NCI-H2227 (cell line): ENCODE data around the gene TRAF1.

Source experiments
- DNase-seq: peaks from one replicate; lab custom pipeline; 2025; ENCODE audit not compliant: unreplicated experiment; lab: John Stamatoyannopoulos, UW

The TRAF1 gene

DNA sequence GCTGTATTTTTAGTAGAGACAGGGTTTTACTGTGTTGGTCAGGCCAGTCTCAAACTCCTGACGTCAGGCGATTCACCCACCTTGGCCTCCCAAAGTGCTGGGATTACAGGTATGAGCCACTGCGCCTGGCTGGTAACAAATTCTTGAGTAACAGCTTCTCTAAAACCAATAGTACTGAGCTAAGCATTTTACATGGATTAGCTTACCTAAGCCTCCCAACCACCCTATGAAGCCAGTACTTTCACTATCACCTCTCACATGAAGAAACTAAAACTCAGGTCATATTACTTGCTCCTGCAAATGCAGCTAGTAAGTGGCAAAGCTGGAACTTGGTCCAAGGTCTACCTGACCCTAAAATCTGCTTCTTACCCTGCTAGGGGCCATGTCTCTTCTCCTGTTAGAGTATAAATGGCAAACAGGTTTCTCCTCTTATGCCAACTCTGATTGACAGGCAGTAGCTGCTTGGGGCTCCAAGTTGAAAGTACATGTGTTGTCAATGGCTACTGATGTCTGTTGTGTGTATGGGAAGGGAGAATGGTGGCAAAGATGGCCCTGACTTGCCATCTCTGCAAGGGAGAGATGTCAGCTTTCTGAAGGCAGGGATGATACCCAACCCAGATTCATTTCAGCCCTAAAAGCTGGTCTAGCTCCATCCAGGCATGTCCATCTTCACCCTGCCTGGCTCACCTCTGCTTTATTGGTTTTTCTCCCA is 53.6 kb downstream of the TRAF1 start:
- no peak for DNase-seq

DNA sequence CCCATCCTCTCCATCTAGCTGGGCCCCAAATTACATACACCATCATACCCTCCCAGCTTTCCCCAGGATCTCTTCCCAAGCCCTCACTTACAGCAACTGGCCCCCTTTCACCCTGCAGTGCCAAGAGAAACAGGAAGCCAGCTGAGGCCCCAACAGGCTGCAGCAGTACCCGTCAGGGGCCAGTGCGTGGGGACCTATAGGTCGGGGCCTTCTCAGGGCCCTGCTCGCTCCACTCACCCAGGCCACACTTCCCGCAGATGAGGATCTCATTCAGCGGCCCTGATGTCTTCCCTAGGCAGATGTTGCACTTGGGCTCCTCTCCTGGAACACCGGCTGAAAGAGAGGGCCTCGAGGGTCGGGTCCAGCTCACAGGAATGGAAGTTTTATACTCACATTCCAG is 56.4 kb downstream of the TRAF1 start:
- no peak for DNase-seq

GRCh38 chr9:120869726-120870125 is 56.9 kb downstream of the TRAF1 start:
- DNase-seq = no peak

GRCh38 chr9:120869360-120869687 is 57.3 kb downstream of the TRAF1 start:
- DNase-seq = no peak

GRCh38 chr9:120868676-120869359 is 57.8 kb downstream of the TRAF1 start:
- DNase-seq = peak; percentile 82

GRCh38 chr9:120868339-120868675 is 58.3 kb downstream of the TRAF1 start:
- DNase-seq = no peak

DNA sequence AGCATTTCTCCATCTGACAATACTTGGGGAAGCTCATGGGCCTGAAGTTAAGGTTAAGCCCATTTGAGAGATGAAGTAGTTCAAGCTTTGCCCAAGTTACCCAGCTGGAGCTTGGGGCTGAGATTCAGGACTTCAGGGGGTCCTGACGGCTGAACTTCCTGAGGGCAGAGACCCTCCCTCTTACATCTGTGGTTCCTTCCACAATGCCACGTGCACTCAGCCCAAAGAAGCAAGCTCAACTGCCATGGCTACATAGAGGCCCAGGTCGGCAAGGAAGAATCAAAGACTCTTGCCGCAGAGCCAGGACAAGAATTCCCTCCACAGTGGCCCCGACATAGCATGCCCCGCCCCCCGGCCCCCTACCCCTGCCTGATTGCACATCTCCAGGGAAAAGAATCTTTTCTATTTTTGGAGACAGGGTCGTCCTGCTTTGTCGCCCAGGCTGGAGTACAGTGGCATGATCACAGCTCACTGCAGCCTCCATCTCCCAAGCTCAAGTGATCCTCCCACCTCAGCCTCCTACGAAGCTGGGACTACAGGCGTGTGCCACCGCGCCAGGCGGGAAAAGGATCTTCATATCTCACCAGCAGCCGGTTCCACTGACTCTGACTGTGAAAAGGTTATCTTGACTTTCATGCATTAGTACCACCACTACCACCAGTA is 58.8 kb downstream of the TRAF1 start:
- no peak for DNase-seq

DNA sequence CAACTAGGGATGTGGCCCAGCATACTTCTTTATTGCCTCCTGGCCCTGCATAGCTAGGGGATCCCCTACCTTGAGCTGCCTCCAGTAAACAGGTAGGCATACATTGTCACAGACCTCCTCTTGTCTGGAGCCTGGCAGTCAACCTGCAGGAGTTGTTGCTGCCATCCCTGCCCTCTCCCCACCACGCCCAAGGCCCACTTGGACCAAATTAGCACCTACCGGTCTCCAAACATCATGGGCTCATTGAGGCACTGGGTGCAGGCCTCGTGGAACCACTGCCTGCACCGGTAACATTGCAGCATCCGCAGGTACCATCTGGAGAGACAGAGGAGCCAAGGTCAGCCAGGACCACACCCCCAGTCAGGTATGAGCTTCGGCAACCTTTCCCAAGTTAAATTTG is 59.9 kb downstream of the TRAF1 start:
- no peak for DNase-seq

GRCh38 chr9:120865809-120866208 is 60.8 kb downstream of the TRAF1 start:
- DNase-seq = no peak

DNA sequence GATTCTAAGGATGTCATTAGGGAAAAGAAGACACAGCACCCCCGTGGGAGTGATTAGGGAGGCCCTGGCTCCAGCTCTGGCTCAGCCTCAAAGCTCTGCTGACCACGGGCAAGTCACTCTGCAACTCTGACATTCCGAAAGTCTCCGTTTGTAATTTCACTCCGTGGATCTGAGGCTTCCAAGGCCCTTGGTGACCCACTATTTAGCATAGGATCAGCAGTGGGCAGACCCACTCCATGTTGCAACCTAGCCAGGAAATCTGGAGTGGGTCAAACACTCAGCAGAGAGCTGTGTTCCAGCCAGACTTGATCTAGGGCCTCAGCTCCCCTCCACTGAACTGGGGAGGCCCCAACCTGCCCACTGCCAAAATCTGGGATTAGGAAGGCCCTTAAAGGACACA is 61.4 kb downstream of the TRAF1 start:
- DNase-seq = no peak

GRCh38 chr9:120864719-120865118 is 61.9 kb downstream of the TRAF1 start:
- no peak for DNase-seq

- DNase-seq = no peak
Measured at GRCh38 chr9:120863833-120864232, 62.8 kb downstream of the TRAF1 start.

- DNase-seq = no peak
Measured at GRCh38 chr9:120862452-120862851, 64.1 kb downstream of the TRAF1 start.

GRCh38 chr9:120861935-120862334 is 64.7 kb downstream of the TRAF1 start:
- DNase-seq = no peak

DNA sequence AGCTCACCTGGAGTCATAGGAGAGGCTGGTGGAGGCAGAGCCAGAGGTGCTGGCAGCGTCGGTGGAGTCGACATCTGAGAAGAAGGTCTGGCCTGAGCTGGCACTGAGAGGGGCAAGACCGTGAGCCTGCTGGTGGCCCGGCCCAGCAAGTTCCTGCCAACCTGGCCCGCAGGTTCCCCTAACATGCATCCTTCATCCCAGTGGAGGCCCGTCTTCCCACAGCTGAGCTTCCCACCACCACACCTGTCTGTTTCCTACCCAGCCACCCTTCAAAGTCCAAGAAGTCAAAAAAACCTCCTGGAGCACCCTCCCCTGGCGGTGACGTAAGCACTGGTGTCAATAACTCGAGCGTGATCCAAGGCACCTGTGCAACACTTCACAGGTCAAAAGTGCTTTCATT is 66.5 kb downstream of the TRAF1 start:
- no peak for DNase-seq

GRCh38 chr9:120859361-120859760 is 67.2 kb downstream of the TRAF1 start:
- DNase-seq = no peak

- no peak for DNase-seq
Measured at GRCh38 chr9:120857902-120858301, 68.7 kb downstream of the TRAF1 start.

GRCh38 chr9:120857481-120857880 is 69.1 kb downstream of the TRAF1 start:
- DNase-seq = no peak

GRCh38 chr9:120856700-120857099 is 69.9 kb downstream of the TRAF1 start:
- no peak for DNase-seq

DNA sequence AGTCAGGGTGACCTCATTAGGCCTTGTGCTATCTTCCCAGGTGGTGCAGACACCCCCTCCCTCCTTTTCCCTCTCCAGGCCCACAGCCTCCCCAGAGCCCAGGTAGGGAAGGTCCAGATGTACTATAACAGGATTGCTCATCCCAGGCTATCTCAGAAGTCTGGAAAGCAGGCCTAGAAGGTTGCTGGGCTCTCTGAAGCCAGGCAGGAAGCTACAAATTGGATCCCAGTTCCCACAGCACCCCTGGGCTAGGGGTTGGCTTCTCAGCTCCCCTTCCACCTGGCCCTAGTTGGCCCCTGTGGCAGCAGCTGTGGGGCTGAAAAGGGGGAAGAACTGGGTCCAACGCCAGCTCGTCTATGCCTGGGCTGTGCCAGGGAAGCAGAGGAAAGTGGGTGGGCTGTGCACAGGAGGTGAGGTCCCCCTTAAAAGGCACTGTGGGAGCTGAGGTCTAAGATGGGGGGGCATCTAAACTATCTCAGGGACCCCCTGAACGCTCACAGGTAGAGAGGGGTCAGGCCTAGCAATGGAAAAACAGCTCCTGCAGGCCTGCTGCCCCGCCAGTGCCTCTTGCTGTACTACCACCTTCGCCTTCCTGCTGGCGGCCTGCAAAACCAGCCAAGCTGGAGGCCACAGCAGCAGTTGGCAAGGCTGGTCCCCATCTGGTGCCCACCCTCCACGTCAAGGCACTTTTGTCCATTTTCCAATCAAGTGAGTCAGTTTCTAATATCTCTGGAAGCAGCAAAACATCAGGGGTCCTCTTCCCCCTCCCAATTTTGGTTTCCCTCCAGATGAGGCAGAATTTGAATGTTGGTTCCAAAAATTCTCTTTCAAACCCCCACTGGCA is 70.5 kb downstream of the TRAF1 start:
- DNase-seq = no peak

- no peak for DNase-seq
Measured at GRCh38 chr9:120854596-120855327, 71.8 kb downstream of the TRAF1 start.
